Measurements from ENCODE around the gene GPR78. TPM values are rescaled to one million over a fixed set of nuclear protein-coding genes. Genes with fewer than 3 reads are reported as not detected.

The GPR78 gene
- total and polyA plus RNA-seq, 2 of the 8 experiments (the other 6 are each of a cell fraction or from before 2014, with no cell fraction given): 1.0 to 3.0 TPM

- H3K79me1 ChIP-seq (ENCODE audit: low read depth, low read length): no peaks in the 10 kb centered on the region
- H3K36me3 ChIP-seq (ENCODE audit: control insufficient read depth in 2 of 4, insufficient read depth in 4 of 4, low read length in 3 of 4): no peaks in the 10 kb centered on the region
- no peaks in the 10 kb centered on the region for H3K9me3 ChIP-seq (ENCODE audit: insufficient read depth in 2 of 2, low read depth in 1 of 2, low read length in 1 of 2)
- H4K91ac ChIP-seq (replicated peaks; ENCODE audit: insufficient read length, low read length): no peak overlapping the region
- H3K14ac ChIP-seq (ENCODE audit: insufficient read length): no peak overlapping the region
- no peak overlapping the region for H3K9ac ChIP-seq (replicated peaks in 1 of 4; ENCODE audit: extremely low read depth in 1 of 4, low read depth in 3 of 4, low read length in 3 of 4)
- DNase-seq (ENCODE audit: low read depth in 1 of 2, low spot score in 2 of 2): no peak
- no peak overlapping the region for H3K18ac ChIP-seq (ENCODE audit: extremely low read depth, low read length)
- H2BK15ac ChIP-seq (ENCODE audit: low read length): no peak overlapping the region
- TF ChIP-seq BACH1 (IDR thresholded peaks at IDR 0.05; ENCODE audit: low read length): no peak
- peak; percentile 15; the same call in 1 of the 2 replicates for TF ChIP-seq MAFK (IDR thresholded peaks at IDR 0.05; ENCODE audit: low read depth, low read length)
- TF ChIP-seq HDAC6 (IDR thresholded peaks at IDR 0.05; ENCODE audit: low read depth, low read length): no peak
- no peak overlapping the region for H2BK20ac ChIP-seq (ENCODE audit: low read length)
- H2BK12ac ChIP-seq (ENCODE audit: low read depth, low read length): no peak overlapping the region
- H3K23ac ChIP-seq (ENCODE audit: insufficient read length): no peak overlapping the region
- H3K4ac ChIP-seq (replicated peaks; ENCODE audit: insufficient read length, low read depth, low read length): no peak overlapping the region
- H3K79me2 ChIP-seq (ENCODE audit: control insufficient read depth in 1 of 2, insufficient read depth in 2 of 2, low read length in 2 of 2): no peaks in the 10 kb centered on the region
- FAIRE-seq: no peak
- H3K23me2 ChIP-seq (ENCODE audit: low read depth, low read length): no peaks in the 10 kb centered on the region
- H3K4me1 ChIP-seq (replicated peaks in 1 of 4; ENCODE audit: control insufficient read depth in 3 of 4, insufficient read depth in 4 of 4, low read length in 3 of 4): peaks cover 5 to 21% (median 12%) of the 10 kb centered on the region in 4 experiments; a peak in 4 of 7 replicates
- ChIA-PET CTCF (ENCODE audit: partially characterized antibody) (interaction anchor here (1.4 to 1.8 kb wide), 2 partner anchors 16 to 32 kb away, joined by 4 to 5 read pairs; partner anchors contain the start of gene GPR78), POLR2A (ENCODE audit: partially characterized antibody) (interaction anchor here (0.8 kb wide), 1 partner anchor 10 kb away, joined by 4 read pairs; no protein-coding TSS in a partner anchor)
- no peak overlapping the region for H2BK5ac ChIP-seq (ENCODE audit: low read depth, low read length)
- H3K4me2 ChIP-seq (ENCODE audit: insufficient read depth in 1 of 2, low read depth in 2 of 2, low read length in 2 of 2): no peak overlapping the region
- no peaks in the 10 kb centered on the region for H3K27me3 ChIP-seq (replicated peaks in 1 of 4; ENCODE audit: control insufficient read depth in 3 of 4, extremely low read depth in 1 of 4, insufficient read depth in 3 of 4, low read length in 3 of 4)
- H4K5ac ChIP-seq (ENCODE audit: insufficient read length, low read depth, low read length): no peak overlapping the region
- 53% methylated on average over 1 of the region's 1 CpG; no CpG with 5 or more reads in 1 of the 2 experiments for WGBS, 2 experiments (ENCODE audit: extremely low coverage in 1 of 2, insufficient coverage in 1 of 2, insufficient read length in 1 of 2, insufficient replicate concordance in 2 of 2, low coverage in 1 of 2, low lambda C conversion rate in 2 of 2, missing lambda C conversion rate in 1 of 2)
- H3K4me3 ChIP-seq (ENCODE audit: extremely low read depth in 1 of 4, insufficient read depth in 2 of 4, low read depth in 3 of 4, low read length in 4 of 4): no peak overlapping the region
- no peak overlapping the region for H3K27ac ChIP-seq (ENCODE audit: low read depth, low read length)
- H4K20me1 ChIP-seq (replicated peaks in 1 of 2; ENCODE audit: control insufficient read depth in 1 of 2, insufficient read depth in 2 of 2, low read length in 2 of 2): no peaks in the 10 kb centered on the region
- no peak overlapping the region for H2AFZ ChIP-seq (ENCODE audit: low read length)
- no peak overlapping the region for H2AK5ac ChIP-seq (ENCODE audit: low read depth, low read length)
- no peak overlapping the region for H3K56ac ChIP-seq (replicated peaks; ENCODE audit: insufficient read length, low read depth, low read length)
- no peak overlapping the region for H4K8ac ChIP-seq (ENCODE audit: extremely low read depth, insufficient read depth, low read length)
- H2BK120ac ChIP-seq (replicated peaks; ENCODE audit: low read depth, low read length): no peak overlapping the region
Measured at GRCh38 chr4:8564595-8564994, 15.6 kb upstream of the GPR78 start.

Measured in H1 (cell line).